SK-N-SH (cell line): ENCODE data around the gene KCNF1. TPM values are rescaled to one million over a fixed set of nuclear protein-coding genes. Genes with fewer than 3 reads are reported as not detected.

Experiments
- CTCF ChIA-PET: fragments of 300-600, 350-600 bp; formaldehyde crosslinking; extraction: SDS; loops from one replicate; lab custom pipeline; 2021; lab: Yijun Ruan, JAX
- POLR2A ChIA-PET: fragments of 350-600 bp; sonication (Branson Sonifier 250); formaldehyde crosslinking; extraction: SDS; loops from one replicate; lab custom pipeline; 2020; ENCODE audit warnings: antibody characterized with exemption, inconsistent platforms; lab: Yijun Ruan, JAX
- DNase-seq: peaks from one replicate; pipeline ENCODE4 v3.0.0; 2012
- H2AFZ ChIP-seq: fragments of 200-600 bp; sonication (generic); 2 replicates; pipeline ENCODE4 v1.8.1; 2016; ENCODE audit warnings: antibody characterized with exemption, mild to moderate bottlenecking, low read depth
- H3F3A ChIP-seq: fragments of 200-600 bp; sonication (generic); replicated peaks from 2 replicates; pipeline ENCODE3; 2016; ENCODE audit warnings: antibody characterized with exemption, mild to moderate bottlenecking; ENCODE audit not compliant: insufficient read depth
- H3K27ac ChIP-seq, 2 experiments: fragments of 200-500 bp in 1 of 2; fragments of 200-600 bp in 1 of 2; sonication (Bioruptor generic) in 1 of 2; sonication (generic), shearing (Covaris generic) in 1 of 2; 2 replicates each; pipeline versions ENCODE4 v1.5.1 to v1.6.1; 2014 to 2016; ENCODE audit warnings: low read depth in 2 of 2, inconsistent platforms in 1 of 2, low read length in 1 of 2, mild to moderate bottlenecking in 1 of 2, mixed read lengths in 1 of 2
- H3K27me3 ChIP-seq: fragments of 200-600 bp; sonication (generic), shearing (Covaris generic); 2 replicates; pipeline ENCODE4 v1.6.1; 2016; ENCODE audit warnings: mixed run types; ENCODE audit not compliant: insufficient read depth
- H3K36me3 ChIP-seq, 2 experiments: fragments of 200-500 bp in 1 of 2; fragments of 200-600 bp in 1 of 2; sonication (Bioruptor generic) in 1 of 2; sonication (generic) in 1 of 2; replicated peaks in 1 of 2; 2 replicates each; pipeline versions ENCODE3 to v1.5.1; 2014 to 2016; ENCODE audit warnings: low read length in 1 of 2, mild to moderate bottlenecking in 1 of 2; ENCODE audit not compliant: insufficient read depth in 2 of 2, control insufficient read depth in 1 of 2
- H3K4me1 ChIP-seq, 2 experiments: fragments of 200-500 bp in 1 of 2; fragments of 200-600 bp in 1 of 2; sonication (Bioruptor generic) in 1 of 2; sonication (generic), shearing (Covaris generic) in 1 of 2; 2 replicates each; pipeline versions ENCODE4 v1.5.1 to v1.6.1; 2014 to 2016; ENCODE audit warnings: low read depth in 1 of 2, low read length in 1 of 2, mixed run types in 1 of 2; ENCODE audit not compliant: insufficient read depth in 2 of 2, control insufficient read depth in 1 of 2
- H3K4me2 ChIP-seq: fragments of 200-600 bp; sonication (generic), shearing (Covaris generic); 2 replicates; pipeline ENCODE4 v1.6.1; 2017; ENCODE audit warnings: mixed run types
- H3K4me3 ChIP-seq, 2 experiments: fragments of 200-500 bp in 1 of 2; fragments of 200-600 bp in 1 of 2; sonication (Bioruptor generic) in 1 of 2; sonication (generic), shearing (Covaris generic) in 1 of 2; 2 replicates each; pipeline versions ENCODE4 v1.5.1 to v1.8.1; 2014 to 2016; ENCODE audit warnings: low read depth in 2 of 2, inconsistent platforms in 1 of 2, low read length in 1 of 2, mild to moderate bottlenecking in 1 of 2, mixed read lengths in 1 of 2, moderate library complexity in 1 of 2
- H3K79me2 ChIP-seq: fragments of 200-600 bp; sonication (generic); 2 replicates; pipeline ENCODE4 v1.8.1; 2017; ENCODE audit warnings: mild to moderate bottlenecking; ENCODE audit not compliant: insufficient read depth
- H3K9ac ChIP-seq: fragments of 200-600 bp; sonication (generic); 2 replicates; pipeline ENCODE4 v1.6.1; 2017; ENCODE audit warnings: mixed run types
- H3K9me2 ChIP-seq: fragments of 200-600 bp; sonication (generic); 2 replicates; pipeline ENCODE4 v1.6.1; 2017; ENCODE audit warnings: mixed run types
- H3K9me3 ChIP-seq: fragments of 200-600 bp; sonication (generic); 2 replicates; pipeline ENCODE4 v1.6.1; 2017; ENCODE audit warnings: mixed run types, mild to moderate bottlenecking, moderate library complexity
- H4K20me1 ChIP-seq: fragments of 200-600 bp; sonication (generic); 2 replicates; pipeline ENCODE4 v1.6.1; 2017; ENCODE audit warnings: mild to moderate bottlenecking, mixed run types; ENCODE audit not compliant: insufficient read depth
- CHD2 ChIP-seq: fragments of 150-350 bp; IDR thresholded peaks from 2 replicates; pipeline ENCODE4 v1.6.1; 2018; ENCODE audit warnings: low read length; ENCODE audit not compliant: partially characterized antibody
- CTCF ChIP-seq: fragments of 200-600 bp; sonication (generic); IDR thresholded peaks from 2 replicates; pipeline ENCODE4 v1.6.1; 2017; ENCODE audit warnings: antibody characterized with exemption, mild to moderate bottlenecking, moderate library complexity
- ELF1 ChIP-seq: IDR thresholded peaks from 2 replicates; pipeline ENCODE4 v1.4.0; 2012
- EP300 ChIP-seq, 2 experiments: IDR thresholded peaks; 2 replicates each; pipeline versions ENCODE4 v1.4.0 to v1.6.1; 2012; ENCODE audit warnings: borderline replicate concordance in 1 of 2, low read depth in 1 of 2, low read length in 1 of 2
- EZH2phosphoT487 ChIP-seq: fragments of 200-600 bp; sonication (generic); IDR thresholded peaks from 2 replicates; pipeline ENCODE4 v1.6.1; 2017; ENCODE audit warnings: low read depth, mixed run types, mild to moderate bottlenecking, antibody characterized with exemption, moderate library complexity, borderline replicate concordance
- FOXM1 ChIP-seq: IDR thresholded peaks from 2 replicates; pipeline ENCODE4 v1.4.0; 2012; ENCODE audit warnings: low read depth, mild to moderate bottlenecking
- JUND ChIP-seq: IDR thresholded peaks from 2 replicates; pipeline ENCODE4 v1.4.0; 2012
- NFIC ChIP-seq: IDR thresholded peaks from 2 replicates; pipeline ENCODE4 v1.4.0; 2012; ENCODE audit warnings: borderline replicate concordance
- NRF1 ChIP-seq: IDR thresholded peaks from 2 replicates; pipeline ENCODE4 v1.6.1; 2012; ENCODE audit warnings: low read depth, mild to moderate bottlenecking, low read length
- POLR2AphosphoS5 ChIP-seq: IDR thresholded peaks from 2 replicates; pipeline ENCODE4 v1.6.1; 2012; ENCODE audit warnings: low read depth, low read length
- RAD21 ChIP-seq: IDR thresholded peaks from 2 replicates; pipeline ENCODE4 v1.6.1; 2012; ENCODE audit warnings: mild to moderate bottlenecking, low read length
- RCOR1 ChIP-seq: fragments of 150-350 bp; IDR thresholded peaks from 2 replicates; pipeline ENCODE4 v1.6.1; 2017; ENCODE audit warnings: antibody characterized with exemption, low read length
- REST ChIP-seq: IDR thresholded peaks from 2 replicates; pipeline ENCODE4 v1.6.1; 2012; ENCODE audit warnings: mild to moderate bottlenecking, low read depth, low read length, moderate library complexity
- SIN3A ChIP-seq: IDR thresholded peaks from 2 replicates; pipeline ENCODE4 v1.6.1; 2012; ENCODE audit warnings: low read depth, mild to moderate bottlenecking, low read length, moderate library complexity, borderline replicate concordance
- SMC3 ChIP-seq: IDR thresholded peaks from 2 replicates; pipeline ENCODE4 v1.6.1; 2012; ENCODE audit warnings: low read depth, low read length, improper control_type of control experiment
- TAF1 ChIP-seq: IDR thresholded peaks from 2 replicates; pipeline ENCODE4 v1.6.1; 2012; ENCODE audit warnings: low read depth, mild to moderate bottlenecking, low read length, moderate library complexity, borderline replicate concordance
- TCF12 ChIP-seq: IDR thresholded peaks from 2 replicates; pipeline ENCODE4 v1.4.0; 2012
- USF1 ChIP-seq: IDR thresholded peaks from 2 replicates; pipeline ENCODE4 v1.4.0; 2012; ENCODE audit warnings: low read depth, borderline replicate concordance
- ZBTB33 ChIP-seq: IDR thresholded peaks from 2 replicates; pipeline ENCODE4 v1.4.0; 2012; ENCODE audit warnings: low read depth, borderline replicate concordance
- WGBS: methylation state at CpG from one replicate; pipeline ENCODE4 v1.1.6; 2017; ENCODE audit warnings: low lambda C conversion rate; 5-methylcytosine and 5-hydroxymethylcytosine counted together
- polyA plus RNA-seq, 3 experiments: library from polyadenylated mRNA; depleted of rRNA; stranded (reverse); fragments of >200 nt; gene quantifications; 2 replicates each; pipeline ENCODE4 v1.2.3, GENCODE V29; 2012

KCNF1 gene
- polyA plus RNA-seq, 1 of the 3 experiments (the other 2 are of a cell fraction): 0.23 TPM

GRCh38 chr2:10865841-10866240 is 45.9 kb upstream of the KCNF1 start:
- H3K4me3 ChIP-seq: no peak overlapping the region
- CTCF ChIA-PET: interaction anchor here (0.8 to 2.7 kb wide), 14 partner anchors 10 to 259 kb away, joined by 3 to 13 read pairs (median 4); partner anchors contain the start of gene PDIA6
- no peaks in the 10 kb centered on the region for H3K36me3 ChIP-seq
- no peaks in the 10 kb centered on the region for H3K79me2 ChIP-seq
- H3K27ac ChIP-seq: no peak overlapping the region
- no peak overlapping the region for H3K9ac ChIP-seq
- H3F3A ChIP-seq: peaks cover 13% of the 10 kb centered on the region
- no peak for DNase-seq
- no peaks in the 10 kb centered on the region for H3K27me3 ChIP-seq
- H4K20me1 ChIP-seq: no peaks in the 10 kb centered on the region
- H2AFZ ChIP-seq: no peak overlapping the region
- H3K4me1 ChIP-seq: peaks cover 23 to 25% of the 10 kb centered on the region in 2 experiments
- H3K9me2 ChIP-seq: no peaks in the 10 kb centered on the region
- POLR2A ChIA-PET: no interaction called here
- H3K9me3 ChIP-seq: no peaks in the 10 kb centered on the region
- TF ChIP-seq RAD21 (no peak), RCOR1 (no peak), POLR2AphosphoS5 (no peak), ELF1 (no peak), SMC3 (no peak), ZBTB33 (no peak), FOXM1 (no peak), JUND (no peak), EP300 (IDR thresholded peaks at IDR 0.05; ENCODE audit: borderline replicate concordance in 1 of 2, low read depth in 1 of 2, low read length in 1 of 2) (no peak), EZH2phosphoT487 (no peak), NRF1 (no peak), SIN3A (no peak), TCF12 (no peak), CTCF (no peak), NFIC (no peak), CHD2 (no peak), REST (no peak), TAF1 (no peak), USF1 (no peak)
- WGBS: 76% methylated on average over 10 of the region's 10 CpGs
- H3K4me2 ChIP-seq: no peak overlapping the region
